GM19468 (cell line): Measurements from ENCODE around the gene PLPP3.

Experiments used
- ATAC-seq: cut with Tn5 transposase; IDR thresholded peaks from one replicate; pipeline ENCODE4 v1.9.1; 2021; ENCODE audit warnings: mild to moderate bottlenecking, moderate library complexity, moderate number of reproducible peaks; ENCODE audit not compliant: unreplicated experiment; ENCODE audit errors: extremely low read depth

PLPP3 gene

GRCh38 chr1:56550859-56551188 lies 28.5 kb downstream of the PLPP3 start:
- no peak for ATAC-seq

DNA sequence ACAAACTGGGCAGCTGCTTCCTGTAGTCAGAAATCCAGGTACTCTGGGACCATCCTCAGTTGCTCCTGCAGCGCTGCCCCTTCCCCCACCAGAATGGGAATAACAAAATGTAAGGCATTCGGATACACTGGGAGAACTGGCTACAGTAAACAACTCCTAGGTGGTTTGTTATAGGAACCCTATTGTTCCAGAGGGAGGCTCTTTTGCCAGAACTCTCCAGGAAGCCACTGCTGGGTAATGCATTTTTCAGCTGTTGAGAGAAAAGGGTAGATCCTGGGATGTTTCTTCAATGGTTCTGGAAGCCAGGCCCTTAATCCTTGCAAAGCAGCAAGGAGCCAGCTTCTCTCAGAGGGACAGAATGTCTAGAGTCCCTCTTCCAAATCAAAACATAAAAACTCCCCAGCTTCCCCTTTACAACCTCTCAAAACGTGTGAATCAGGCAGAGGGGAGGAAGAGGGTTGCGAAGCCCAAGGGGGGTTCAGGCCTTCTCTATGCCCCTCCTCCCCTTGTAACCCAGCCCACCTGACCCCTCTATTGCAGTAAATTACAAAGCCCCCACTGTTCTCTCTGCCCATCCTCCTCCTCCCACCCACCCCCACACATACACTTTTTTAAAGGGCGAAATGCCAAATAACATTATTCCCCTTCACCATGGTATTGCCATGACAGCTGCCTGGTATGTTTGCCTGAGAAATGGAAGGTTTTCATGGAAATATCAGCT lies 29.1 kb downstream of the PLPP3 start:
- no peak for ATAC-seq

GRCh38 chr1:56548571-56548970 lies 30.8 kb downstream of the PLPP3 start:
- no peak for ATAC-seq

DNA sequence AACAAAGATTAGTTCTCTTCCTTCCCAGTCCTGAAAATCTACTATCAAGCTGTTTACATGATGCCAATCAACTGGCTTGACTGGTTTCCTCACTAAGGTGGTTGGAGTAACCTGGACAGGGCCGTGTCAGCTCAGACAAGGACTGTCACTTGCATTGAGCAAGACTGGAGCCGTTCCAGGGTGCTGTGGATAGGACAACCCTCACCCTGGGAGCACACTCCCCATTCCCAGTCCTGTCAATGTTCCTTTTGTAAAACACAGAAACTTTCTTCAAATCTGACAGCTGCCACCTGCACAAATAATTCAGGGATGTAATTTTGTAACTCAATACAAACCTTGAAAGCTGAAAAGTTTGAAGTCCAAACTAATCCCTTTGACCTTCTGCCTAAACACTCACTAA lies 31.4 kb downstream of the PLPP3 start:
- no peak for ATAC-seq

DNA sequence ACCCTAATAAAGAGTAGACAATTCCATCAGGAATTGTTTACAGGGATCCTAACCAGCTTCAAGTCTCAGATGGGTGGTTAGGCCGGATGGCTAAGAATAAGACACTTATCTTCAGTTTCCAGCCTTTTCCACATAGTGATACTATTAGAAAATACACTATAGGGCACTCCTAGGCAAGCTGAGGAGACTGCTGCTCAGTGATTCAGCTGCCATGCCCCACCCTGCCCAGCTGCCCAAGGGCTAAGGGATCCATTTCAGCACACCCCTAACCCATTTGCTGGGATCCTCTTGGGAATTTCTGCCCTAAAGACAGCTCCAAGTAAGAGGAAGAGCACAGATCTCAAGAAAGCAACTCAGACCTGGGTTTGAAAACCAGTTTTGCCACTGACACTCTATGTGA lies 31.9 kb downstream of the PLPP3 start:
- ATAC-seq, result no peak

DNA sequence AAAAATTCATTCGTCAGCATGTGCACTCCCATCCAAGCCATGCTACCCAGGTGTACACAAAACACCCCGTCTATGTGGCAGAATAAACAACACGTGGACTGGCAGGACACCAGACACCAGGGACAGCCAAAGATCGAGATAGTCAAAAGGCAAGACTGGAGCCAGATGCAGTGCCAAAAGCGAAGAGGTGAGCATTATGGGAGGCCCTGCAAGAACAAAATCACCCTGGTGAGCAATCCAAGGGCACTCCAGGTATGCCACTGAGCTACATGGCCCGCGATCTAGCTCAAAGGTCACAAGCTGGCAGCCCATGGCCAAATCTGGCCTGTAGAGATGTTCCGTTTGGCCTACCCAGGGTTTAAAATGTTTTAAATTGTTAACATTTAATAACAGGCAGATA lies 33.7 kb downstream of the PLPP3 start:
- ATAC-seq, result no peak

- ATAC-seq, result no peak
Measured at GRCh38 chr1:56543783-56544612, 35.4 kb downstream of the PLPP3 start.

DNA sequence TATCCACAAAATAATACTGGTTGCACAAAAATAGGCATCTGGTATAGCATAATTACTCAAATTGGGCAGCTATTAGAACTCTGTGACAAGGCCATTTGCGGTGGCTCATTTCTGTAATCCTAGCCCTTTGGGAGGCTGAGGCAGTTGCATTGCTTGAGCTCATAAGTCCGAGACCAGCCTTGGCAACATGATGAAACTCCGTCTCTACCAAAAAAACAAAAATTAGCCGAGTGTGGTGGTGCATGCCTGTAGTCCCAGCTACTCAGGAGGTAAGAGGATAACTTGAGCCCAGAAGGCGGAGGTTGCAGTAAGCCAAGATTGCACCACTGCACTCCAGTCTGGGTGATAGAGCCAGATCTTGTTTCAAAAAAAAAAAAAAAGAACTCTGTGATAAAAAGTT lies 36.7 kb downstream of the PLPP3 start:
- ATAC-seq, result no peak

- ATAC-seq, result no peak
Measured at GRCh38 chr1:56541408-56541807, 38.0 kb downstream of the PLPP3 start.

- ATAC-seq, result no peak
Measured at GRCh38 chr1:56540467-56540866, 38.9 kb downstream of the PLPP3 start.

DNA sequence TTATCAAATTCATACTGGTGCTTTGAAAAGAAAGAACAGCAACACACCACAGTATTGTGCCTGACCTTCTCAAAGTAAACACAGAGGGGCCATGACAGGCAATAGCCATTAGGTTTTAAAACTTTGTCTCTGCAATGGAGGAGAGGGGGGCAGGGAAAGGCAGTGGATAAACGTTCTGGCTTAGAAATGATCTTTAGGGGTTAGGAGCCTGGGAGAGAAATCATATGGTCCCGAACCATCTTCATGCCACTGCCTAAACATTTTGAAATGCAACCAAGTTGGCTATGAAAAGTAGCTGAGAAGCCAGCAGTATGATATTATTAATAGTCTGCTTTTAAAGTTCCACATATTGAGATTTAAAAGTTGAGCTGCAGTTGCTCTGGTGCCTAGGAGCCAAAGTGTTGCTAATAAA lies 39.8 kb downstream of the PLPP3 start:
- no peak for ATAC-seq

DNA sequence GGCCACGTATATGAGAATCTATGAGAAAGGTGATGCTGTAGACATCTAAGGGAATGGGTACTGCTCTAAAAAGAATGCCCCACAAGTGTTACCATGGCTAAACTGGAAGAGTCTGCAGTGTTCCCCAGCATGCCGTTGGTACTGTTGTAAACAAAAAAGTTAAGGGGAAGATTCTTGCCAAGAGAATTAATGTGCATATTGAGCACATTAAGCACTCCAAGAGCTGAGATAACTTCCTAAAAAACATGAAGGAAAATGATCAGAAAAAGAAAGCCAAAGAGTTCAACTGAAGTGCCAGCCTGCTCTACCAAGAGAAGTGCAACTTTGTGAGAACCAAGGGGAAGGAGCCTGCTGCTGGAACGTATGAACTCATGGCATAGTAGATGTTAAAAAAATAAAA lies 40.8 kb downstream of the PLPP3 start:
- ATAC-seq, result no peak

GRCh38 chr1:56537660-56538059 lies 41.7 kb downstream of the PLPP3 start:
- no peak for ATAC-seq

DNA sequence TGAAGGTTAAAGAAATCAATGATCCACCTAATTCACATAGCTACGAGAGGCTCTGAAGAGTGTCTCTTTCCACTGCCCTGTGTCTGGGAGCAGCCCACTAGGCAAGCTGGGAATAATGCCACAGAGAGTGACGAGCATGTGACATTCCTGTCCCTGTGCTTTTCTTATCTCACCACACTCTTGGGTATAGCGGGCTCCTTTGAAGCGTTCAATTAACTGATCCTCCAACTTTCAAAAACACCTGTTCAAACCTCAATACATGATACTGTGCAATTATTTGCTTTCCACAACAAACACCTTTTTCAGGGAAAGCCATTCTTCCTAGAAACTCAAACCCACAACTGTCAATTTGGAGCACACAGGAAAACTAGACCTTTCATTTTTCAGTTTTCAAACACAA lies 43.4 kb downstream of the PLPP3 start:
- no peak for ATAC-seq

DNA sequence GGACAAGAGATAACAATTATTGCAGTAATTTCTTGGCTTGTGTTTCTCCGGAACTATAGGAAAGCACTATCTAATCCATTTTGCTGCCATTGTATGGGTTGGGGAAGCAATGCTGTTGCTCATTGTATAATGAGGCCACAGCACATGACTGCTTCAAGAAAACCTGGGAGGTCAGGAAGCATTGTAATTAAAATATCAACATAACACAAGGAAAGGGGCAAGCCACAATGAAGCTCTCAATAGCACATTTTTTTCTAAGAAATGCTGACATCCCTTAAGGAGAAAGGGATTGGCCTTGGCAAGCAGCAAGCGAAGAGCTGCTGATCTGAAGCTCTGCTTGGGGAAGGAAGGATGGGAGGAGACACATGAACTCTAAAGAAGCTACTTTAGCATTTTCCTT lies 44.0 kb downstream of the PLPP3 start:
- no peak for ATAC-seq

DNA sequence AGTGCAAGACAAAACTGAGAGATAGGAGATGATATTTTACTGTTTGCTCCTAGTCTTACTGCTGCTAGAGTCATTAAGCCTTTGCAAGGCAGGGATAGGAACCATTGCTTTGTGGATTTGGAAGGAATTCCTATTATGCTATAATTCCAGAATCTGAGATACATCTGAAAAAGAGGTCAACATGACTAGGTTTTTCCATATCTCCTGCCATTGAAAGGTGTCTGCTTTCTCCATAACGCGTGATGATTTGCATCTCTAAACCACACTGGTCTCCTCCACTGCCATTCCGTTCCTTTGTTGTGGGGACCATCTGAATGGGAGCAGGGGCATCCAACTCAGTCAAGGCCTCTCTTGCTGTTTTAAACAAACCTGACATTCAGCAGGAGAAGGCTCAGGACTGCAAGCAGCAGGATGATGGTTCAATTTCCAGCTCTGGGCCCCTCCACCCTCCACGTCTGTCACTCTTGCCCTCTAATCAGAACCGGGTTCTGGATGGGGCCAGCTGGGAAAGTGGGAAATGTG lies 45.2 kb downstream of the PLPP3 start:
- no peak for ATAC-seq

DNA sequence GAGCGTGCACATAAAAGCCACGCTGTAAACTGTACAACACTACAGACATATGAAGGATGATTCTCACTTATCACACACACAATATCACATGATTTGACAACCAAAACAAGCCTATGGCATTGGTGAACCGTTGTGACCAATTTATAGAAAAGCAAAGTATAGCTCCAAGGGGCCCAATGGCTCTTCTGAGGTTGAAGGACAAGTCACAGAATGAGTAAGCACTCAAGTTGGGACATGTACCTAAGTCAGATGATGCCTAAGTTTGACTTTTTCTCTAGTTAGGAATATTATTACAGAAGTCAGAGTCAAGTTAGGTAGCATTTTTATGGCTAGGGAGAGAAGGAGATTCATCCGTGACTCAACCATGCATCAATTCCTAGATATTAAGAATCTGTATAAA lies 45.7 kb downstream of the PLPP3 start:
- no peak for ATAC-seq

DNA sequence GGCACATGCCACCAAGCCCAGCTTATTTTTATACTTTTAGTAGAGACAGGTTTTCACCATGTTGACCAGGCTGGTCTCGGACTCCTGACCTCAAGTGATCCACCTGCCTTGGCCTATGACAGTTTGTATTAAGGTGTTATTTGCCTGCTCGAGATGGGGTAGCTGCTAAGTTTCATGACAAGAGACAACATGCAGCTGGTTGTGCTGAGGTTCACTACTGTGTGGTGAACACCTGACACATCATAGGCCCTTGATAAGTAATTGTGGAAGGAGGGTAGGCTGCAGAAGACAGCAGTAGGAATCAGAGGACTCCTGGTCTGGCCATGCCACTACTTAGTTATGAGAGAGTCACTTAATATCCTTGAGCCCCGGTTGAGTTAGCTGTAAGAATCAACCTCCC lies 46.2 kb downstream of the PLPP3 start:
- no peak for ATAC-seq

- ATAC-seq, result no peak
Measured at GRCh38 chr1:56532350-56532683, 47.0 kb downstream of the PLPP3 start.

DNA sequence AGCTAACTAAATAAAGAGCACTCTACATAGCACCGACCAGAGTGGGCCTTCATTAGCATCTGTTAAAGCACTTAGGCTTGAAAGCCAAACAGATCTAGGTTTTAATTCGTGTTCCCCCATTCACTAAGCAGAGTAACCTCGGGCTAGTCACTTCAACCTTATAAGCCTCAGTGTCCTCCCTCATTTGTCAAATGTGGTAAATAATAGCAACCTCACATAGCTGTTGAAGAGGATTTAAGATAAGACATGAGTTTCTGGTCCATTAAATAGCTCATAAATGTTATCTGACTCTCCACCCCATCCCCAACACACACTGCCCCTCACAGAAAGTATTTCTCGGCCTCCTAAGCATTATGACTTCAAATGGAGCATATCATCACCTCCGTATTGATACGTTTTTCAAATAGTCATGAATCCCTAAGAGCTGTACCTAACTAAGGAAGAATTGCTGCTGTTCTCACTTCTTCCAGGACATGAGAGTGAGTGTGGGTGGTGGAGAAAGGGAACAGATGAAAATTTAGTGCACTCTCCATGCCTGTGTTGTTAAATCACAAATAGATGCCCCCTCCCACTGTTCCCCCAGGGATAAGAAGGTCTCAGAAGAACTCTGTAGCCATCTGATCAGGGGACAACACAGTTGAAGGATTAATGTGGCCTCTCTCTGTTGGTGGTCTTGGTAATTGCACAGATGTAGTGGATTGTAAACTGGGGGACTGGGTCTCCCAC lies 47.6 kb downstream of the PLPP3 start:
- no peak for ATAC-seq

- no peak for ATAC-seq
Measured at GRCh38 chr1:56529801-56530200, 49.6 kb downstream of the PLPP3 start.
